ENCODE data around the gene FOXO1.
A peak's percentile ranks its signal among the peaks of the same experiment; 100 is the strongest.

The FOXO1 gene

DNA sequence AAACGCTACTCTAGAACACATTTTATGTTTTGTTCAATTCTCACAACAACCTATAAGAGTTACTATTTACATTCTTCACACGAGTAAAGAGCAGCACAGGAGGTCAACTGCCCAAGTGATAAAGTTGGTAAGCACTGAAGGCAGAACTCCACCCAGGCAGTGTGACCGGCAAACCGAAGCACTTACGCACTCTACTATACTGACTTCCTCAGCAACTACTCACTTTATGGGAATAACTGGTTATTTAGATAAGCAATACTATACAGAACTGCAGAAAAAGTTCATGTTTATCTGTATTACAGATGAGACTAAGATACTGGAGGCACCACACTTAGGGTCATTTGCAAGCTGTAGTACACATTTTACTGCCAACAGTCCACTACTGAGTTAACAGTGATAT lies 28.8 kb downstream of the FOXO1 start:
- peak overlapping the region; percentile 41 for H3K27ac ChIP-seq (ENCODE audit: low read depth, low read length)
- H3K27me3 ChIP-seq (ENCODE audit: low read length) = no peaks in the 10 kb centered on the region
- H2AFZ ChIP-seq (ENCODE audit: low read depth, low read length, severe bottlenecking) = no peak overlapping the region
- peaks cover 50% of the 10 kb centered on the region for H3F3A ChIP-seq (ENCODE audit: insufficient read depth)
- peak overlapping the region; percentile 34 for H3K4me2 ChIP-seq (ENCODE audit: low read depth, low read length, poor library complexity, severe bottlenecking)
- no peak overlapping the region for H3K4me3 ChIP-seq (ENCODE audit: insufficient read depth, low read length, poor library complexity, severe bottlenecking)
- no peak overlapping the region for H3K9ac ChIP-seq (ENCODE audit: low read length)
- no peaks in the 10 kb centered on the region for H3K9me2 ChIP-seq (replicated peaks; ENCODE audit: insufficient read depth, low read length)
- no peaks in the 10 kb centered on the region for H3K9me3 ChIP-seq (ENCODE audit: insufficient read depth, low read length)
- H4K20me1 ChIP-seq (ENCODE audit: low read depth, low read length) = peaks cover 31% of the 10 kb centered on the region; the same call in 1 of the 2 replicates
- TF ChIP-seq CTCF (IDR thresholded peaks at IDR 0.05; ENCODE audit: insufficient read depth, low read length, poor library complexity, severe bottlenecking) = no peak
- no peak for TF ChIP-seq EZH2phosphoT487 (conservative IDR thresholded peaks at IDR 0.05; ENCODE audit: low read length)
- no peaks in the 10 kb centered on the region for H3K36me3 ChIP-seq (ENCODE audit: low read length)
- peaks cover 100% of the 10 kb centered on the region for H3K79me2 ChIP-seq (ENCODE audit: insufficient read depth, low read length)

DNA sequence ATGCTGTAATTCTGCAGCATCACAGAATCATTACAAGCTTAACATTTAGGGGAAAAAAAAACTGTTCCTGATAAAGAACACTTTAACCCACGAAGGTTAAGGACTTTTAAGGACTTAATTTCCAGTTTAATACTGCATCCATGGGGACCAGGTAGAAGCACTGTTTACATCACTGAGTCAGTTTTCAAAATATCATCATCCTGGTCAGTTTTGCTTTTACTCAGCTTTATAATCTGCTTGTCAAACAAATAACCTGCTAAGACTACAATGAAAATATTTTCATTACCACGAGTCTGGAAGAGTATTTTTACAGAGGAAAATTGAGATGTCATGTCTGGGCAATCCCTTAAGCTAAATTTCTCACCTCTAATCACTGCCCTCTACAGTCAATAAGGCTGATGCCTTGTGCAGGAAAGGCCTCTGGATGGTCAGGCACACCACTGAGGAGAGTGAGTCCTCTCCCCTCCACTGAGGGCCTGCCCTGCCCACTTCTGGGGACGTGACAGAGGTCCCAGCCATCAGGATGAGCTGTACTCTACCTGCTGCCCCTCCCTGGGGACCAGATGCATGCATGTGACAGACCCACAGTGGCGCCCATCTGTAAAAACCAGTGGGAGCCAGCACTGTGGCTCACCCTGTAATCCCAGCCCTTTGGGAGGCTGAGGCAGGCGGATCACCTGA lies 31.0 kb downstream of the FOXO1 start:
- H4K20me1 ChIP-seq (ENCODE audit: low read depth, low read length) = peaks cover 32% of the 10 kb centered on the region; the same call in 1 of the 2 replicates
- no peak for TF ChIP-seq CTCF (IDR thresholded peaks at IDR 0.05; ENCODE audit: insufficient read depth, low read length, poor library complexity, severe bottlenecking)
- no peak for TF ChIP-seq EZH2phosphoT487 (conservative IDR thresholded peaks at IDR 0.05; ENCODE audit: low read length)

DNA sequence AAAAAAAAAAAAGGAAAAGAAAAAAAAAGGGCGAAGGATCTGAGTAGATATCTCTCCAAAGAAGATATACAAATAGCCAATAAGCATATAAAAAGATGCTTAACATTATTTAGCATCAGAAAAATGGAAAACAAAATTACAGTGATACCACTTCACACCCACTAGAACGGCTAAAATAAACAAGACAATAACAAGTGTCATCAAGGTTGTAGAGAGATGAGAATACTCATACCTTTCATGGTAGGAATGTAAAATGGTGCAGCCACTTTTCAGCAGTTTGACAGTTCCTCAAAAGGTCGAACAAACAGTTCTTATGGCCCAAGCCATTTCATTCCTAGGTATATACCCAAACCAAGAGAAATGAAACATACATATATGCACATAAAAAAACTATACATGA lies 33.5 kb downstream of the FOXO1 start:
- Histone ChIP-seq H3K27me3 (ENCODE audit: low read length) (no peaks in the 10 kb centered on the region), H3K36me3 (ENCODE audit: low read length) (0 out of 2 replicates have a peak, but pooled peaks cover 3% of the 10 kb centered on the region), H3K9ac (ENCODE audit: low read length) (no peak overlapping the region), H3F3A (ENCODE audit: insufficient read depth) (peaks cover 39% of the 10 kb centered on the region), H3K9me2 (replicated peaks; ENCODE audit: insufficient read depth, low read length) (no peaks in the 10 kb centered on the region), H3K27ac (ENCODE audit: low read depth, low read length) (no peak overlapping the region), H3K9me3 (ENCODE audit: insufficient read depth, low read length) (no peaks in the 10 kb centered on the region), H3K79me2 (ENCODE audit: insufficient read depth, low read length) (peaks cover 100% of the 10 kb centered on the region), H4K20me1 (ENCODE audit: low read depth, low read length) (peaks cover 31% of the 10 kb centered on the region), H3K4me3 (ENCODE audit: insufficient read depth, low read length, poor library complexity, severe bottlenecking) (no peak overlapping the region), H2AFZ (ENCODE audit: low read depth, low read length, severe bottlenecking) (no peak overlapping the region), H3K4me2 (ENCODE audit: low read depth, low read length, poor library complexity, severe bottlenecking) (peak overlapping the region; percentile 1)
- no peak for TF ChIP-seq CTCF (IDR thresholded peaks at IDR 0.05; ENCODE audit: insufficient read depth, low read length, poor library complexity, severe bottlenecking)
- no peak for TF ChIP-seq EZH2phosphoT487 (conservative IDR thresholded peaks at IDR 0.05; ENCODE audit: low read length)

More for the DNA sequence above, 31.0 kb downstream of the FOXO1 start:
- Histone ChIP-seq H3K9ac (ENCODE audit: low read length) (no peak overlapping the region), H3K4me2 (ENCODE audit: low read depth, low read length, poor library complexity, severe bottlenecking) (no peak overlapping the region), H3K9me3 (ENCODE audit: insufficient read depth, low read length) (no peaks in the 10 kb centered on the region), H3K9me2 (replicated peaks; ENCODE audit: insufficient read depth, low read length) (no peaks in the 10 kb centered on the region), H3F3A (ENCODE audit: insufficient read depth) (peaks cover 47% of the 10 kb centered on the region), H3K36me3 (ENCODE audit: low read length) (0 out of 2 replicates have a peak, but pooled peaks cover 3% of the 10 kb centered on the region), H3K27me3 (ENCODE audit: low read length) (no peaks in the 10 kb centered on the region), H3K27ac (ENCODE audit: low read depth, low read length) (peak overlapping the region; percentile 30), H3K4me3 (ENCODE audit: insufficient read depth, low read length, poor library complexity, severe bottlenecking) (no peak overlapping the region), H2AFZ (ENCODE audit: low read depth, low read length, severe bottlenecking) (no peak overlapping the region), H3K79me2 (ENCODE audit: insufficient read depth, low read length) (peaks cover 100% of the 10 kb centered on the region)

All from SU-DHL-6 (cell line).